Activated naive CD4-positive, alpha-beta T cell treated with anti-CD3 and anti-CD28 coated beads, Interleukin-2, amount 50 U/mL, for 24 hours (primary cell): ENCODE measurements around the gene DDX59.
"Not testable (repeated sequence)": the region's sequence is repeated elsewhere in the genome, so short reads cannot be mapped to it uniquely, and the experiment has no call there.

Experiments used
- H3K27ac Mint-ChIP-seq: one replicate; pipeline ENCODE4 v1.8.0; 2021; ENCODE audit warnings: mild to moderate bottlenecking, mixed read lengths
- H3K27me3 Mint-ChIP-seq: one replicate; pipeline ENCODE4 v1.8.0; 2021; ENCODE audit warnings: mixed read lengths
- H3K36me3 Mint-ChIP-seq: one replicate; pipeline ENCODE4 v1.8.0; 2021; ENCODE audit warnings: mixed read lengths
- H3K4me1 Mint-ChIP-seq: one replicate; pipeline ENCODE4 v1.8.0; 2021; ENCODE audit warnings: mixed read lengths
- H3K4me3 Mint-ChIP-seq: one replicate; pipeline ENCODE4 v1.8.0; 2021; ENCODE audit warnings: mild to moderate bottlenecking, mixed read lengths
- H3K9me3 Mint-ChIP-seq: one replicate; pipeline ENCODE4 v1.8.0; 2021; ENCODE audit warnings: mixed read lengths

The DDX59 gene

DNA sequence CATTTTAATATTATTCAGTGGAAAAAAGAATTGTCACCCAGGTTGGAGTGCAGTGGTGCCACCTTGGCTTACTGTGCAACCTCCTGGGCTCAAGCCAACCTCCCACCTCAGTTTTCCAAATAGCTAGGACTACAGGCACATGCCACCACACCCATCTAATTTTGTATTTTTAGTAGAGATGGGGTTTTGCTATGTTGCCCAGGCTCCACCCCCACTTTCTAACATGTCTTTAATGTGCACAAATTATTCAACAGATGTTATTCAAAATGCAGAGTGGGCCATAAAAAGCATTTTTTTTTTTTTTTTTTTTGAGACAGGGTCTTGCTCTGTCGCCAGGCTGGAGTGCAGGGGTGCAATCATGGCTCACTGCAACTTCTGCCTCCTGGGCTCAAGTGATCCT lies 17.3 kb downstream of the DDX59 start:
- Mint-ChIP-seq H3K27me3 (no peaks in the 10 kb centered on the region), H3K4me1 (peaks cover 26% of the 10 kb centered on the region), H3K36me3 (peaks cover 21% of the 10 kb centered on the region), H3K9me3 (no peaks in the 10 kb centered on the region), H3K4me3 (no peak overlapping the region), H3K27ac (no peak overlapping the region)

DNA sequence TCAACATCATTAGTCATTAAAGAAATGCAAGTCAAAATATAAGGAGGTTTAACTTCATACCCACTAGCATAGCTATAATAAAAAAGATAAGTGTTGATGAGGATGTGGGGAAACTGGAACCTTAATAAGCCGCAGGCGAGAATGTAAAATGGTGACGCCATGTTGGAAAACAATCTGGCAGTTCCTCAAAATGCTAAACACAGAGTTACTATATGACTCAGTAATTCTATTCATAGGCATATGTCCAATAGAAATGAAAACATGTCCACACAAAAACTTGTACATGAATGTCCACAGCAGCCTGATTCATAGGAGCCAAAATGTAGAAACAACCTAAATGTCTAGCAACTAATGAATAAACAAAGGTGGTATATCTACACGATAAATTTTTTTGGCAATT lies 23.2 kb downstream of the DDX59 start:
- no peak overlapping the region for H3K27ac Mint-ChIP-seq
- peaks cover 13% of the 10 kb centered on the region for H3K36me3 Mint-ChIP-seq
- no peak overlapping the region for H3K4me3 Mint-ChIP-seq
- H3K9me3 Mint-ChIP-seq: no peaks in the 10 kb centered on the region
- H3K4me1 Mint-ChIP-seq: no peaks in the 10 kb centered on the region
- H3K27me3 Mint-ChIP-seq: no peaks in the 10 kb centered on the region

DNA sequence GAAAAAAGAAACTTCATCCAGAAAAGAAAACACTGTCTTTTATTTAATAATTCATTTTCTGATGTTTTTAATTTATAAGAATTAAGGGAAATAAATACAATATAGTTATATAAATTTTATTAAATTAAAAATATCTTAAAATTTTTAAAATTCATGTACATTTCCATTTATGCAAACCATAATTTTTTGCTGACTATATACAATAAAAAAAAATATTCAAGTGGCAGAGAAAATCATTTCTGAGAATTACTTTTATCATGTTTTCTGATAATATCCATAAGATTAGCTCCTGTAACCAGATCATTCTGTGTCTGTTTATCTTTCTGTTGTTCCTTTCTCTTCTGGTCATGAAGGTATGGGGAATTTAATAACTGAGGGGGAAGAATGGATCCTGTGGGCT lies 25.7 kb downstream of the DDX59 start:
- no peaks in the 10 kb centered on the region for H3K9me3 Mint-ChIP-seq
- H3K27me3 Mint-ChIP-seq: no peaks in the 10 kb centered on the region
- H3K4me1 Mint-ChIP-seq: peaks cover 5% of the 10 kb centered on the region
- no peak overlapping the region for H3K4me3 Mint-ChIP-seq
- H3K27ac Mint-ChIP-seq: peak overlapping the region; percentile 35
- peaks cover 15% of the 10 kb centered on the region for H3K36me3 Mint-ChIP-seq

DNA sequence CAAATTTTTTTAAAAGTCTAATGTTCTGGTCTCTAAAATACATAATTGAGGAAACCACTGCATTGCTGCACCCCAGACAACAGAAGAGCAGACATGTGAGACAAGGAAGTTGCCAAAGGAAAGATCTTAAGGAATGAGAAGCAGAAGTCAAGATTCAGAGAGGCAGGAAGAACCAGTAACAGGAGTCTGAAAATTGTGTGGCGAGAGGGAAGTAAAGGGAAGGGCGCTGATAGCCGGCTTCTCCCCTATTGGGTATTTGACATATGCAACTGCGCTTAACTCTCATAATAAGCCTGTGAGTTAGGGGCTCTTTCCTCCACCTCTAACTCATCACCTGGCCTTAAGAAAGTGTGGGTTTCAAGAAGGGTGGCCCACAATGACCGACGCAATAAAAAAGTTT lies 27.2 kb downstream of the DDX59 start:
- no peak overlapping the region for H3K27ac Mint-ChIP-seq
- peaks cover 12% of the 10 kb centered on the region for H3K36me3 Mint-ChIP-seq
- H3K9me3 Mint-ChIP-seq: no peaks in the 10 kb centered on the region
- no peaks in the 10 kb centered on the region for H3K27me3 Mint-ChIP-seq
- H3K4me3 Mint-ChIP-seq: no peak overlapping the region
- peaks cover 5% of the 10 kb centered on the region for H3K4me1 Mint-ChIP-seq

DNA sequence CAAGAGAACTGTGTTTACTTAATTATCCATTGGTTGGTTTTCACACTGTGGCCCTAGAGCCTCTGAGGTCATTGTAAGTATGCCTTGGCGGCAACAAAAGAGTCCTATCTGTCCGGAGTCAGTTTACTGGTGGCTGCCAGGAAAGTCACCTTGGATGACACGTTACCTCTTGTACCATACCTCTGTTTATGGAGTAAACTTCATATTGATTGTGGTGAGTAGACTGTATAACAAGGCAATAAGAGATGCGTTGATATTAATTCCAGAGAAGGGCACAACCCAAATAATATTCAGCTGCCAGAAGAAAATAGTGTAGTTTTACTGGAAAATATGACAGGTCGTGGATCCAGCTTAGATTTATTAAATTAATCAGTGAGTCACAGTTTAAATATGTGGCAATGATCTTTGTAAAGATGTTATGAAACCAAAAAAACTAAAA lies 28.7 kb downstream of the DDX59 start:
- H3K36me3 Mint-ChIP-seq: peaks cover 8% of the 10 kb centered on the region

DNA sequence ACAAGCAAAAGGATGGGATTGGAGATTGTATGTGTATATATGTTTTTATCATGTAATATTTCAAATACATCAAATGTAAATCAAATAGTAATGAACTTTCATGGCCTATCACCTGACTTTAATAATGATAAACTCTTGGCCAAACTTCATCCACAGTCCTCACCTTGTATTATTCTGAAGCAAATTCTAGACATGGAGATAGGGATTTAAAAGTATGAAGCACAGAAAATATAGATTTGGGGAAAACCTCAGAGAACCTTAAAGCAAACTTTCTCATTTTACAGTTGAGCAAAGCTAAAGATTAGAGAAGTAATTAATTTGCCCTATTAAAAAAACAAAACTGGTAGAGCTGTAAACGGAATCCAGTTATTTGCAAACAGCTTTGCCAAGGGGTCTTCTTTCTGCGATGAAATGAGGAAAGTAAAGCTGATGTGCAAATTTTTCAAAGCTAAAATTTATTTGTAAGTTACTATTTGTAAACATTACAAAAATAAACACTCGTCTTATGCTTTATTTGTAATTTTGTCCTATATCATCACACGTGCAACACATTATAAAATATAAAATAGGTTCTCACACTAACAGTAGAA lies 29.2 kb downstream of the DDX59 start:
- no peak overlapping the region for H3K4me3 Mint-ChIP-seq
- no peaks in the 10 kb centered on the region for H3K27me3 Mint-ChIP-seq
- H3K9me3 Mint-ChIP-seq: no peaks in the 10 kb centered on the region
- peaks cover 6% of the 10 kb centered on the region for H3K36me3 Mint-ChIP-seq
- H3K27ac Mint-ChIP-seq: no peak overlapping the region
- peaks cover 5% of the 10 kb centered on the region for H3K4me1 Mint-ChIP-seq

More for the DNA sequence above, 28.7 kb downstream of the DDX59 start:
- Mint-ChIP-seq H3K4me3 (no peak overlapping the region), H3K27ac (no peak overlapping the region), H3K9me3 (no peaks in the 10 kb centered on the region), H3K4me1 (peaks cover 5% of the 10 kb centered on the region), H3K27me3 (no peaks in the 10 kb centered on the region)

DNA sequence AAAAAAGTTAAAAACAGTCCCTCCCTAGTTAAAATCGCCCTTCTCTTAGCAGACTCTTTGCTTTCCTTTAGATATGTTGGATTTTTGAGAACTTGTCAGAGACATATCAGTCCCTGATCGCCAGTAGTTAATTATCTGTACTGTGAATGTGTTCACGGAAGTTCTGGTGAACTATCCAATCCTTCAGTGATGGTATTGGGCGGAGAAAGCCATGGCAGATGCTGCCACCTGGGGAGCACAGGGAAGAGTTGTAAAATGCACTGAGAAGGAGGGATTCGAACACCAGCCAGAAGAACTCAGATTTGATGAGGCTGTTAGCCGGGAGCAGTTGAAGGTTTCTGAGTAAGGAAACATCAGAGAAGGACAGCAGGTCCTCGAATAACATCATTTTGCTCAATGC lies 31.6 kb downstream of the DDX59 start:
- Mint-ChIP-seq H3K9me3 (no peaks in the 10 kb centered on the region), H3K27me3 (no peaks in the 10 kb centered on the region), H3K4me1 (peaks cover 5% of the 10 kb centered on the region), H3K4me3 (no peak overlapping the region), H3K27ac (no peak overlapping the region), H3K36me3 (peaks cover 6% of the 10 kb centered on the region)

DNA sequence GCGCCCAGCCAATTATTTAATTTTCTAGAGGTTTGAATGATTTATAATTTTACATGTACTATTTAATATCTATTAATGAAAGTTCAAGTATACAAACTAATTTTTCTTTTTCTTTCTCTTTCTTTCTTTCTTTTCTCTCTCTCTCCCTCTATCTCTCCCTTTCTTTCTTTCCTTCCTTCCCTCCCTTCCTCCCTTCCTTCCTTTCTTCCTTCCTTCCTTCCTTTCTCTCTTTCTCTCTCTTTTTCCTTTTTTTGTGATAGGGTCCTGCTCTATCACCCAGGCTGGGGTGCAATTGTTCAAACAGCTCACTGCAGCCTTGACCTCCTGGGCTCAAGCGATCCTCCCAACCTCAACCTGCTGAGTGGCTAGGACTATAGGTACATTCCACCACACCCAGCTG lies 33.0 kb downstream of the DDX59 start:
- Mint-ChIP-seq H3K4me3 (no peak overlapping the region), H3K27me3 (no peaks in the 10 kb centered on the region), H3K9me3 (no peaks in the 10 kb centered on the region), H3K4me1 (peaks cover 5% of the 10 kb centered on the region), H3K27ac (no peak overlapping the region), H3K36me3 (peaks cover 6% of the 10 kb centered on the region)

DNA sequence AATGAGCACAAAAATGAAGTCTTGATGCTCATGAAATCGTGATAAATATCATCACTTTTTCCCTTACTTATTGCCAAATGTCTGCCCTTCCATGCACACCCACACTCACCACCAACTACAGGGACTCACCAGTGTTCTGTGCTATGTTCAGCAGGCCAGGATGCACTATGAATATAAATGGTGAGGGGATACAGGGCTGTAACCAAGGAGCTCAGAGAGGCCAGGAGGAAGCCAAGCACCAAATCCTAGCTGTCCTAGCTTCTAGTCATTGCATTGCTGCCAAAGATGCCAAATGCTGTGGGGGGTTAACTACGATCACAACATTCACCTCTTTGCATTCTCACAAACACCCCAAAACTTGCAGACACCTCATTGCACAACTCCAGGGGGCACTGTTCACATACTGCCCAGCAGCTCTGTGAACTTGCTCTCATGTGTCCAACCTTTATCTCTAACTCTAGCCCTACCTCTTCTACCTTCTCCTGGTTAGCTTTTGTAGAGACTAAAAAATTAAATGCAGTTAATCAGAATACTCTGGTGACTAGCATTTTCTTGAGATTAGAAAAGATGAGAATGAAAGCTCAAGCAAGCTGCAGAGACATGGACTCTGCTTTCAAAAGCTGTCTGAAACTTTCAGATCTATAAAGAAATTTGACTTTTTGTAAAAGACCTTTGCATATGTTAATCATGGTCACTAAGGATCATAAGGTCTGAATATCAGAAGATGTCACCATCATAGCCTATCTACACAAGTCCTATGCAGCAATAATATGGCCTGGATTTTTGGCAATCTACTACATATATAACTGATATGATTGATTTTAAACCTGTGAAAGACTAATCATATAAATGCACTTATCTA lies 35.2 kb downstream of the DDX59 start:
- Mint-ChIP-seq H3K27me3 (no peaks in the 10 kb centered on the region), H3K4me1 (no peaks in the 10 kb centered on the region), H3K4me3 (no peak overlapping the region), H3K27ac (no peak overlapping the region), H3K36me3 (peaks cover 4% of the 10 kb centered on the region), H3K9me3 (no peaks in the 10 kb centered on the region)

DNA sequence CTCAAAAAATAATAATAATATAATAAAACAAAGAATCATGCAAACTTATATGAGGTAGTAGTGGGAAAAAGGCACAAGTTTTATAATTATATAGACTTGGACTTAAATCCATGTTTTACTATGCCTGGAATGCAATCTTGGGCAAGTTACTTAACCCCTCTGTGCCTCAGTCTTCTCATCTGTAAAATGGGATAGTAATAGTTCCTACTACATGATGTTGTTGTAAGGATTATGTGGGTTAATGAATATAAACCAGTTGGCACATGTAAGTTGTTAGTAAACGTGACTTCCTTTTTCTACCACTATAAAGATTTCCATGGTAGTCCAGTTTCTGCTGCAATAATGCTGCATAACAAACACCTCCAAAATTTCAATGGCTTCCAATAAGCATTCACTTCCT lies 38.3 kb downstream of the DDX59 start:
- H3K4me1 Mint-ChIP-seq: peaks cover 4% of the 10 kb centered on the region
- H3K27ac Mint-ChIP-seq: no peak overlapping the region
- no peak overlapping the region for H3K4me3 Mint-ChIP-seq
- H3K9me3 Mint-ChIP-seq: no peaks in the 10 kb centered on the region
- no peaks in the 10 kb centered on the region for H3K36me3 Mint-ChIP-seq
- H3K27me3 Mint-ChIP-seq: no peaks in the 10 kb centered on the region

DNA sequence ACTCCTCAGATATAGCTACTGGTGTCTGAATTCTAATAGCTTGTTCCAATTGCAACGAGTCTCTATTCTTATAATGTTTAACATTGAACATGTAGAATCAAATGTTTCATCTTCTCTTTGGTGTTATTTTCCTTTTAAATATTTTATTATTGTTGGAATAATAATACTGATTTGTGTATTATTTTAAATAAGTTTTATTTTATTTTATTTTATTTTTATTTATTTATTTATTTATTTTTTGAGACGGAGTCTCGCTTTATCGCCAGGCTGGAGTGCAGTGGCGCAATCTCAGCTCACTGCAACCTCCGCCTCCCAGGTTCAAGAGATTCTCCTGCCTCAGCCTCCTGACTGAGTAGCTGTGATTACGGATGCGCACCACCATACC lies 39.2 kb downstream of the DDX59 start:
- not testable (repeated sequence) for H3K27me3 Mint-ChIP-seq

DNA sequence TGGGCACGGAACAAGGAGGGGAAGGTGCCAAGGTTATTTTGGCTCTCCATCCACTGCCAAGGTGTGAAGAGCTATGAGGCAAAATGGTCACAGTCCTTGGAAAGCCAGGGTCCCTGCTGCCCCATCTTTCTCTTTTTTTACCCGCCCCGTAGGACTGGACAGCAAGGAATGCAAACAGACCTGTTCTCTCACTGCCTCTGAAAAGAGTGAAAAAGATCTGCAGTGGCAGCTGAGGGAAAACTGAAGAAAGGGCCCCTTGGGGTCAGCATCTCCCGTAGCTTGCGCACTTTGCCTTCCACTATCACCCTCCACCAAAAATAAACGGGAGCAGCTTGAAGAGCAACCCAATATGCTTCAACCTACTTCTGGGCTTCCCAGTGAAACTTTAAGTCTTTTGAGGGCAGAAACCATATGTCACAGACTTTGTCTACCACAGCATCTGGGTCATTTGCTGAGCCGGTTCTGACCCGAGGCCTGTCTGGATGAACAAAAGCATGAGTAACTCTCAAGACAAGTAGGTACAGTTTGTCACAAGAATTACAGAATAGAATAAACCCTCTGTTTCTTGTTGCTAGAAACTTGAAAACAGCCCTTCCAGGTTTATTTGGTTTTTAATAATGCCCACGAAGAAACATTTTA lies 39.7 kb downstream of the DDX59 start:
- no peaks in the 10 kb centered on the region for H3K9me3 Mint-ChIP-seq
- no peak overlapping the region for H3K27ac Mint-ChIP-seq
- peaks cover 16% of the 10 kb centered on the region for H3K4me1 Mint-ChIP-seq
- H3K4me3 Mint-ChIP-seq: no peak overlapping the region
- no peaks in the 10 kb centered on the region for H3K27me3 Mint-ChIP-seq
- H3K36me3 Mint-ChIP-seq: no peaks in the 10 kb centered on the region

More for the DNA sequence above, 39.2 kb downstream of the DDX59 start:
- not testable (repeated sequence) for H3K27ac Mint-ChIP-seq, H3K36me3 Mint-ChIP-seq, H3K9me3 Mint-ChIP-seq, H3K4me3 Mint-ChIP-seq
- peaks cover 11% of the 10 kb centered on the region for H3K4me1 Mint-ChIP-seq

DNA sequence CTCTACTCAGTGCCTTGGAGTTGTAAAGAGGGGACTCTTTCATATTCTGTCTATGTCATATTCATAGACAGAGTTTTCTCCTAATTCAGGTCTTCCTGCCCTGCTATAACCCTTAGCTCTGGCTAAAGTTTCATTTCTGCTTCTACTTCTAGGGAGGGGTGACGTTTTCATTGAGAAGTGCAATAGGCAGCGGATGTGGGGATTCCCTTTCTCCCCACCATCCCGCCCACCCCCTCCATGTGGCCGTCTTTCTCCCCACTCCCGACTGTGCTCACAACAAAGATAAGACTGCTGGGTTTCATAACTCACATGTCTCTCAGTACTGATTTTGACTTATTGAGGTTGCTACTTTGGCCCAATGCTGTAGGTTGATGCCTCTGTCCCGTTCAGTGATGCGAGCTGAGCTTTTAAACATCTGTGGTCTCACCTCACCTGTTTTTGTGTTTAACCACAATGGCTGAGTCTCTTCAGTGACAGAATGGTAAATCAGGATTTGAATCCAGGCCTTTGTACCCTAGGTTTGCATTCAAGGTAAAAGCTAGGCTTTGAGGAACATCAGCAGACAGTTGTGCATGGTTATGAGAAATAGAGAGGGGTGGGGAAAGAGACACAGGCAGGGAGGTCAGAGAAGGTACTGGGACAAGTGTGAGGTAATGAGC lies 41.4 kb downstream of the DDX59 start:
- peaks cover 20% of the 10 kb centered on the region for H3K4me1 Mint-ChIP-seq

DNA sequence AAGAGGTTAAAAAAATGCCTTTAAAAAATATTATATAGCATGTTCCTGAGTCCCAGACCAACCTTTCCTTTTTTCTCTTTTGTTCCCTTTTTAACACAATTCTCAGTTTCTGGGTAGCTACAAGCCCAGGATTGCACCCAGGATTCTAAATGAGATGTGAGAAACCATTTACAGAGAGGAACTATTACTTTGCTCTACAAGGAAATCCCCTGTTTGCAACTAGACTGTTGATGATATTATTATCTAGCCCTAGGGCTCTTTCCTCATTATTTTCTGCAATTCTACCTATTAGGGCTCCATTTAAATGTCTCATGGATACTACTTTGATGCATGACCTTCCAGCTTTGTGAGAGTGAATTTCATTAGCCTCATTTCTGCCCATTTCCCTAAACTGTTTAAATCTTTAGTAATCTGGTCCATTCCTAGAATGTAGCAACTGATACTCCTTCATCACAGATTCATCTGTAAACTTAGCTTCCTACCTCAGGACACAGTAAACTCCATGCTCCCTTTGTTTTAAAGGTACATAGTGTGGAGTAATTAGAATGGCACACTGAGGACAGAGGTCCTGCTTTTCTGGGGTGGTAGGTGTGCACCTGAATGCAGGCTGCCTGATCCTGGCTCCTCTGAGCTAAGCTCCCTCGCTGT lies 42.0 kb downstream of the DDX59 start:
- H3K27ac Mint-ChIP-seq: no peak overlapping the region
- H3K9me3 Mint-ChIP-seq: no peaks in the 10 kb centered on the region
- no peak overlapping the region for H3K4me3 Mint-ChIP-seq
- no peaks in the 10 kb centered on the region for H3K36me3 Mint-ChIP-seq
- H3K27me3 Mint-ChIP-seq: no peaks in the 10 kb centered on the region
- H3K4me1 Mint-ChIP-seq: peaks cover 20% of the 10 kb centered on the region

More for the DNA sequence above, 41.4 kb downstream of the DDX59 start:
- Mint-ChIP-seq H3K27ac (no peak overlapping the region), H3K36me3 (no peaks in the 10 kb centered on the region), H3K27me3 (no peaks in the 10 kb centered on the region), H3K4me3 (no peak overlapping the region), H3K9me3 (no peaks in the 10 kb centered on the region)

DNA sequence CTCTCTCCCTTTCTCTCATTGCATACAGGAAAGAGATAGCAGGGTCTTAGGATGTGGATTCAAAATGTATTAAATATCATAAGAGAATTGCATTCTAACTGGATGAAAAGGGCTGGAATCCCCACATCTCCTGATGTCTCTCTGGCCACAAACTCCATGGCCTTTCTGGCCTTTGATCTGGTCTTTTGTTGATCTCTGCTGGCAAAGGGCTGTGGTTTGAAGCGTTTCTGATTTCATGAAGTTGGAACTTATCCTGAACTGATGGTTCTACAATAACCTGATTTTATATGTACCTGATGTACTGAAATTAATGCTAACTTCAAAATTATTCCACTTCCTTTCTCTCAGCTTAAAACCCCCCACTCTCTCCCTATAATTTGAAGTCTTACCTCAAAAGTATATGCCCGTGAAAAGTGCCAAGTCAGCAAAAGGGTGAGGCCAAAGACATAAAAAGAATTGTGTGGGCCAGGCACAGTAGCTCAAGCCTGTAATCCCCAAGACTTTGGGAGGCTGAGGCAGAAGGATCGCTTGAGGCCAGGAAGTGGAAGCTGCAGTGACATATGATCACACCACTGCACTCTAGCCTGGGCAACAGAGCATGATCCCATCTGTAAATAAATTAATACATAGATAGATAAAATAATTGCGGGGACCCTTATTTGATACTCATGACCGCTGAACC lies 42.7 kb downstream of the DDX59 start:
- Mint-ChIP-seq H3K27me3 (no peaks in the 10 kb centered on the region), H3K36me3 (no peaks in the 10 kb centered on the region), H3K4me1 (peaks cover 20% of the 10 kb centered on the region), H3K27ac (no peak overlapping the region), H3K4me3 (no peak overlapping the region), H3K9me3 (no peaks in the 10 kb centered on the region)
